ENCODE measurements around the gene WDFY3. TPM values are rescaled to one million over a fixed set of nuclear protein-coding genes. Genes with fewer than 3 reads are reported as not detected.

Gene WDFY3
- total and polyA plus RNA-seq, 2 of the 13 experiments (the other 11 are each of a cell fraction or from before 2014, with no cell fraction given), result 16.7 to 24.5 TPM

DNA sequence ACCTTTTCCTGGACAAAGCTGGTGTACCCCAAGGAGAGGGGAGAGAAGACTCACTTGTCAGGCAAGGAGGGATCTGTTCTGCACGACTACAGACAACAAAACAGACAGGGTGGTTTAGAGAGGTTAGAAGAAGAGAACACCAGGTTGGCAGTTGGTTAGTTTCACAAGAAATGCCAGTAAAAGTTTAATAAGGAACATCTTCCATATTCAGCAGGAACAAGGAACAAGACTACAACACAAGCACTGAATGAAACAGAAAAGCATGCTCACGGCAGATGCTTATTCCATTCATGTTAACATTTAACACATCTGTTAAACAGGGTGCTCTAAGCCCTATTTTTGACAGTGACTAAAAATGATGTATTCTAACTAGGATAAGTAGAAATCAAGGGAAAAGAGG is 158.2 kb downstream of the WDFY3 start:
- no TSS peak for BruUV-seq (replicated peaks)
- no peak overlapping the region for H3K27ac ChIP-seq (ENCODE audit: extremely low read length, insufficient read depth, low read length)
- intact Hi-C loops (cut with micrococcal nuclease; ENCODE audit: unreplicated experiment), result no loop called here
- TF ChIP-seq ZNF557 (CRISPR knock-in tag; IDR thresholded peaks at IDR 0.05) (no peak), ZNF263 (CRISPR knock-in tag; IDR thresholded peaks at IDR 0.05) (no peak), SRSF1 (optimal IDR thresholded peaks at IDR 0.05; ENCODE audit: low read depth, low read length) (no peak), THYN1 (CRISPR knock-in tag; IDR thresholded peaks at IDR 0.05; ENCODE audit: borderline replicate concordance, low read depth) (no peak), ZBTB7A (CRISPR knock-in tag; IDR thresholded peaks at IDR 0.05) (no peak), TBX2 (CRISPR knock-in tag; IDR thresholded peaks at IDR 0.05; ENCODE audit: borderline replicate concordance) (no peak), DNMT1 (CRISPR knock-in tag; IDR thresholded peaks at IDR 0.05) (no peak), NFYB (CRISPR knock-in tag; IDR thresholded peaks at IDR 0.05) (no peak)
- TF ChIP-seq, protein P1, sequence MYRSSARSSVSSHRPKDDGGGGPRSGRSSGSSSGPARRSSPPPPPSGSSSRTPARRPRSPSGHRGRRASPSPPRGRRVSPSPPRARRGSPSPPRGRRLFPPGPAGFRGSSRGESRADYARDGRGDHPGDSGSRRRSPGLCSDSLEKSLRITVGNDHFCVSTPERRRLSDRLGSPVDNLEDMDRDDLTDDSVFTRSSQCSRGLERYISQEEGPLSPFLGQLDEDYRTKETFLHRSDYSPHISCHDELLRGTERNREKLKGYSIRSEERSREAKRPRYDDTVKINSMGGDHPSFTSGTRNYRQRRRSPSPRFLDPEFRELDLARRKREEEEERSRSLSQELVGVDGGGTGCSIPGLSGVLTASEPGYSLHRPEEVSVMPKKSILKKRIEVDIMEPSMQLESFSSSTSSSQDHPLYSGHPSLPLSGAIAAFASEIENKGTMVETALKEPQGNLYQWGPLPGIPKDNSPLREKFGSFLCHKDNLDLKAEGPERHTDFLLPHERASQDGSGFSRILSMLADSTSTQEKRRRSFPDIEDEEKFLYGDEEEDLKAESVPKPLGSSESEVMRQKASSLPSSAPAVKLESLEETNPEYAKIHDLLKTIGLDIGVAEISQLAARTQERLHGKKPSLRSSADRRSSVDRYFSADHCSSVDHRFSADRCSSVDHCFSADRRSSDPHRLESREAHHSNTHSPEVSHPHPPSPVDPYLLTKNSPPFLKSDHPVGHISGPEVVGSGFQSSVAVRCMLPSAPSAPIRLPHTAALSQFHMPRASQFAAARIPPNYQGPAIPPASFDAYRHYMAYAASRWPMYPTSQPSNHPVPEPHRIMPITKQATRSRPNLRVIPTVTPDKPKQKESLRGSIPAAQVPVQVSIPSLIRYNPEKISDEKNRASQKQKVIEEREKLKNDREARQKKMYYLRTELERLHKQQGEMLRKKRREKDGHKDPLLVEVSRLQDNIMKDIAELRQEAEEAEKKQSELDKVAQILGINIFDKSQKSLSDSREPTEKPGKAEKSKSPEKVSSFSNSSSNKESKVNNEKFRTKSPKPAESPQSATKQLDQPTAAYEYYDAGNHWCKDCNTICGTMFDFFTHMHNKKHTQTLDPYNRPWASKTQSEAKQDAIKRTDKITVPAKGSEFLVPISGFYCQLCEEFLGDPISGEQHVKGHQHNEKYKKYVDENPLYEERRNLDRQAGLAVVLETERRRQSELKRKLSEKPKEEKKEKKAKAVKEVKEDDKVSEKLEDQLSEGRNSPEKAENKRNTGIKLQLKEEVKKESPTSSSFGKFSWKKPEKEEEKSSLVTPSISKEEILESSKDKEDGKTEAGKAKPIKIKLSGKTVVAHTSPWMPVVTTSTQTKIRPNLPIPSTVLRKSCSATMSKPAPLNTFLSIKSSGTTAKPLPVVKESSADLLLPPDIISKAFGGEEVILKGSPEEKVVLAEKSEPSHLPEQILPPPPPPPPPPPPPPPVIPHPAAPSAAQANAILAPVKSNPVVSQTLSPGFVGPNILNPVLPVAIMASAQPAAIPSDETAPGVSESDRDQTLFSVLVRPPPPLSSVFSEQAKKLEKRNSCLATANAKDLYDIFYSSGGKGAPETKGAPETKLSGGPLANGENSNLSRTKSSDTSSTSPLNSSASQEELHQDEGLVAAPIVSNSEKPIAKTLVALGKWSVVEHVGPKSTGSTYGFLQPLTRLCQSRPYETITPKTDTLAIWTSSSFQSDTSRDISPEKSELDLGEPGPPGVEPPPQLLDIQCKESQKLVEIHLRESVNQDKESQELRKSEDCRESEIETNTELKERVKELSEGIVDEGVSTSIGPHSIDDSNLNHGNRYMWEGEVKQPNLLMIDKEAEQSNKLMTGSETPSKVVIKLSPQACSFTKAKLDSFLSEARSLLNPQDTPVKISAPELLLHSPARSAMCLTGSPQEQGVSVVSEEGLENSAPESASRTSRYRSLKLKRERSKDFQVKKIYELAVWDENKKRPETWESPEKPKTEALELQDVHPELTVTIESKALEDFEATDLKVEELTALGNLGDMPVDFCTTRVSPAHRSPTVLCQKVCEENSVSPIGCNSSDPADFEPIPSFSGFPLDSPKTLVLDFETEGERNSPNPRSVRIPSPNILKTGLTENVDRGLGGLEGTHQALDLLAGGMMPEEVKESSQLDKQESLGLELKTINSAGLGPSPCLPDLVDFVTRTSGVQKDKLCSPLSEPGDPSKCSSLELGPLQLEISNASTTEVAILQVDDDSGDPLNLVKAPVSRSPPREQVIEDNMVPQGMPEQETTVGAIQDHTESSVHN (CRISPR knock-in tag; IDR thresholded peaks at IDR 0.05), result no peak
- TF ChIP-seq, protein P2, sequence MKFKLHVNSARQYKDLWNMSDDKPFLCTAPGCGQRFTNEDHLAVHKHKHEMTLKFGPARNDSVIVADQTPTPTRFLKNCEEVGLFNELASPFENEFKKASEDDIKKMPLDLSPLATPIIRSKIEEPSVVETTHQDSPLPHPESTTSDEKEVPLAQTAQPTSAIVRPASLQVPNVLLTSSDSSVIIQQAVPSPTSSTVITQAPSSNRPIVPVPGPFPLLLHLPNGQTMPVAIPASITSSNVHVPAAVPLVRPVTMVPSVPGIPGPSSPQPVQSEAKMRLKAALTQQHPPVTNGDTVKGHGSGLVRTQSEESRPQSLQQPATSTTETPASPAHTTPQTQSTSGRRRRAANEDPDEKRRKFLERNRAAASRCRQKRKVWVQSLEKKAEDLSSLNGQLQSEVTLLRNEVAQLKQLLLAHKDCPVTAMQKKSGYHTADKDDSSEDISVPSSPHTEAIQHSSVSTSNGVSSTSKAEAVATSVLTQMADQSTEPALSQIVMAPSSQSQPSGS (CRISPR knock-in tag; IDR thresholded peaks at IDR 0.05), result no peak
- TF ChIP-seq, protein P3, sequence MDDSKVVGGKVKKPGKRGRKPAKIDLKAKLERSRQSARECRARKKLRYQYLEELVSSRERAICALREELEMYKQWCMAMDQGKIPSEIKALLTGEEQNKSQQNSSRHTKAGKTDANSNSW (CRISPR knock-in tag; IDR thresholded peaks at IDR 0.05; ENCODE audit: borderline replicate concordance), result no peak
- TF ChIP-seq, protein P4, sequence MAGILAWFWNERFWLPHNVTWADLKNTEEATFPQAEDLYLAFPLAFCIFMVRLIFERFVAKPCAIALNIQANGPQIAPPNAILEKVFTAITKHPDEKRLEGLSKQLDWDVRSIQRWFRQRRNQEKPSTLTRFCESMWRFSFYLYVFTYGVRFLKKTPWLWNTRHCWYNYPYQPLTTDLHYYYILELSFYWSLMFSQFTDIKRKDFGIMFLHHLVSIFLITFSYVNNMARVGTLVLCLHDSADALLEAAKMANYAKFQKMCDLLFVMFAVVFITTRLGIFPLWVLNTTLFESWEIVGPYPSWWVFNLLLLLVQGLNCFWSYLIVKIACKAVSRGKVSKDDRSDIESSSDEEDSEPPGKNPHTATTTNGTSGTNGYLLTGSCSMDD (CRISPR knock-in tag; IDR thresholded peaks at IDR 0.05), result no peak
- TF ChIP-seq, protein P5, sequence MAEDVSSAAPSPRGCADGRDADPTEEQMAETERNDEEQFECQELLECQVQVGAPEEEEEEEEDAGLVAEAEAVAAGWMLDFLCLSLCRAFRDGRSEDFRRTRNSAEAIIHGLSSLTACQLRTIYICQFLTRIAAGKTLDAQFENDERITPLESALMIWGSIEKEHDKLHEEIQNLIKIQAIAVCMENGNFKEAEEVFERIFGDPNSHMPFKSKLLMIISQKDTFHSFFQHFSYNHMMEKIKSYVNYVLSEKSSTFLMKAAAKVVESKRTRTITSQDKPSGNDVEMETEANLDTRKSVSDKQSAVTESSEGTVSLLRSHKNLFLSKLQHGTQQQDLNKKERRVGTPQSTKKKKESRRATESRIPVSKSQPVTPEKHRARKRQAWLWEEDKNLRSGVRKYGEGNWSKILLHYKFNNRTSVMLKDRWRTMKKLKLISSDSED (CRISPR knock-in tag; IDR thresholded peaks at IDR 0.05), result no peak

More for the DNA sequence above, 158.2 kb downstream of the WDFY3 start:
- Histone ChIP-seq H2AFZ (ENCODE audit: low read length) (no peak overlapping the region), H3K4me1 (ENCODE audit: insufficient read depth, low read length) (no peaks in the 10 kb centered on the region), H3K9me3 (ENCODE audit: low read length) (no peaks in the 10 kb centered on the region), H3K79me2 (ENCODE audit: insufficient read depth, low read length) (no peaks in the 10 kb centered on the region), H3K27me3 (ENCODE audit: control insufficient read depth in 1 of 2, insufficient read depth in 2 of 2, low read length in 2 of 2) (no peaks in the 10 kb centered on the region), H3K4me3 (replicated peaks in 1 of 3; ENCODE audit: insufficient read depth in 1 of 3, low read depth in 2 of 3, low read length in 3 of 3) (no peak overlapping the region), H4K20me1 (ENCODE audit: insufficient read depth, low read length) (no peaks in the 10 kb centered on the region), H3K4me2 (ENCODE audit: low read depth, low read length) (no peak overlapping the region), H3K9ac (ENCODE audit: insufficient read depth, low read depth, low read length) (no peak overlapping the region), H3K36me3 (replicated peaks in 1 of 2; ENCODE audit: control insufficient read depth in 1 of 2, insufficient read depth in 2 of 2, low read length in 2 of 2) (peaks cover 0 to 23% of the 10 kb centered on the region in 2 experiments; a peak in 3 of 5 replicates)
- in situ Hi-C loops (cut with HindIII; ENCODE audit: extremely low pct_ligation_motif_present, low pct_unique_long_range_greater_than_20kb), result no loop called here
- WGBS (ENCODE audit: low lambda C conversion rate), result 98% methylated on average over 2 of the region's 2 CpGs
- no peak for DNase-seq (ENCODE audit: low spot score)
- POLR2A ChIA-PET, result no interaction called here
- no peak for ATAC-seq
- CTCF ChIA-PET (ENCODE audit: low intra/inter-chr PET ratio, low total read pairs), result no interaction called here
- FAIRE-seq, result no peak
